Neutrophil (primary cell): ENCODE results near the gene FBXO3.

Experiments used
- H3K27ac ChIP-seq: fragments of 200-600 bp; sonication (generic); 2 replicates; pipeline ENCODE4 v1.5.1; 2016; ENCODE audit warnings: mild to moderate bottlenecking, moderate library complexity
- H3K27me3 ChIP-seq: fragments of 200-600 bp; sonication (generic); 2 replicates; pipeline ENCODE4 v1.6.0; 2016; ENCODE audit warnings: mild to moderate bottlenecking
- H3K36me3 ChIP-seq: fragments of 200-600 bp; sonication (generic); 2 replicates; pipeline ENCODE4 v1.5.1; 2017
- H3K4me1 ChIP-seq, 2 experiments: fragments of 200-600 bp in 1 of 2; sonication (generic) in 1 of 2; 1 replicate in 1 of 2; 2 replicates in 1 of 2; pipeline versions ENCODE4 v1.5.1 to v1.6.1; 2013 to 2016; ENCODE audit warnings: low read depth in 1 of 2, low read length in 1 of 2, mild to moderate bottlenecking in 1 of 2, moderate library complexity in 1 of 2; ENCODE audit not compliant: control insufficient read depth in 1 of 2, insufficient read depth in 1 of 2
- H3K4me3 ChIP-seq, 2 experiments: fragments of 200-600 bp in 1 of 2; sonication (generic) in 1 of 2; 1 replicate in 1 of 2; 2 replicates in 1 of 2; pipeline ENCODE4 v1.5.1; 2013 to 2016; ENCODE audit warnings: low read depth in 1 of 2, low read length in 1 of 2, mild to moderate bottlenecking in 1 of 2, moderate library complexity in 1 of 2
- H3K9me3 ChIP-seq: fragments of 200-600 bp; sonication (generic); 2 replicates; pipeline ENCODE4 v1.5.1; 2016
- CTCF ChIP-seq: fragments of 200-600 bp; sonication (generic); IDR thresholded peaks from 2 replicates; pipeline ENCODE4 v1.5.1; 2016; ENCODE audit warnings: antibody characterized with exemption

Gene FBXO3

GRCh38 chr11:33753304-33753967 lies 20.9 kb downstream of the FBXO3 start:
- no peak for TF ChIP-seq CTCF

GRCh38 chr11:33751878-33752277 lies 22.4 kb downstream of the FBXO3 start:
- H3K4me1 ChIP-seq, result no peaks in the 10 kb centered on the region
- H3K27me3 ChIP-seq, result no peaks in the 10 kb centered on the region
- H3K9me3 ChIP-seq, result no peaks in the 10 kb centered on the region
- TF ChIP-seq CTCF, result no peak
- H3K36me3 ChIP-seq, result peaks cover 80% of the 10 kb centered on the region
- no peak overlapping the region for H3K27ac ChIP-seq
- no peak overlapping the region for H3K4me3 ChIP-seq

More at GRCh38 chr11:33753304-33753967, 20.9 kb downstream of the FBXO3 start:
- Histone ChIP-seq H3K4me3 (no peak overlapping the region), H3K27me3 (no peaks in the 10 kb centered on the region), H3K4me1 (no peaks in the 10 kb centered on the region), H3K36me3 (peaks cover 87% of the 10 kb centered on the region), H3K27ac (no peak overlapping the region), H3K9me3 (no peaks in the 10 kb centered on the region)

- peaks cover 65% of the 10 kb centered on the region for H3K36me3 ChIP-seq
- H3K4me3 ChIP-seq, result no peak overlapping the region
- H3K27me3 ChIP-seq, result no peaks in the 10 kb centered on the region
- H3K27ac ChIP-seq, result no peak overlapping the region
- no peaks in the 10 kb centered on the region for H3K9me3 ChIP-seq
- TF ChIP-seq CTCF, result no peak
- H3K4me1 ChIP-seq, result no peaks in the 10 kb centered on the region
Observed at GRCh38 chr11:33747979-33748378, 26.3 kb downstream of the FBXO3 start.

- Histone ChIP-seq H3K36me3 (peaks cover 27% of the 10 kb centered on the region), H3K27me3 (no peaks in the 10 kb centered on the region), H3K9me3 (no peaks in the 10 kb centered on the region), H3K27ac (no peak overlapping the region), H3K4me3 (no peak overlapping the region), H3K4me1 (no peaks in the 10 kb centered on the region)
- no peak for TF ChIP-seq CTCF
Observed at GRCh38 chr11:33743291-33743690, 31.0 kb downstream of the FBXO3 start.

GRCh38 chr11:33742249-33742851 lies 32.0 kb downstream of the FBXO3 start:
- Histone ChIP-seq H3K36me3 (peaks cover 27% of the 10 kb centered on the region), H3K4me1 (no peaks in the 10 kb centered on the region), H3K27me3 (no peaks in the 10 kb centered on the region), H3K4me3 (no peak overlapping the region), H3K9me3 (no peaks in the 10 kb centered on the region), H3K27ac (no peak overlapping the region)
- TF ChIP-seq CTCF, result peak; percentile 41
